Measurements from ENCODE around the gene MX2.

DNA sequence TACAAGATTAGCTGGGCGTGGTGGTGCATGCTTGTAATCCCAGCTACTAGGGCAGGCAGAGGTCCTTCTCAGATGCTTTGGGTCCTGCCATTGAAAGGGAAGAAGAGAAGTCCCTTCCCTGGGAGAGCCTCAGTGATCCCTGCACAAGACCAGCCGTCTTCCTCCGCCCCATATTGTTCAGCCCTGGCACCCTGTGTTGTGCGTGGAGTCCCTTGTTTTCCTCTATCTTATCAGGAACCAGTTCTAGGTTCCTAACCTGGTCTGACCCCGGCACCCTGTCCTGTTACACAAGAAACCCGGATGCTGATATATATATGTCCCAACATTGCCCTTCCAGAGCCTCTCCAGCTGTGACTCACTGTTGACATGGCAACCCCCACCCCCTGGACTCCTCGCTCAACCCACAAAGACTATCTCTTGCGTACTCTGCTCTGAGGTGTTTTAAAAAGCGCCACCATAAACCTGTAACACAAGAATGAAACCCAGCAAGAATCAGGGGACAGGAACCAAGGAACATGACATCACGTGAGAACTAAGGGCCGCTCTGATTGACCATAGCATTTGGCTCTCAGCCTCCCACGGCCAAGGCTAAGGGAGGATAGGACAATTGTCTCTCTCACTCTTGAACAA, 4.8 kb downstream of the MX2 start:
- TF ChIP-seq, protein P1, sequence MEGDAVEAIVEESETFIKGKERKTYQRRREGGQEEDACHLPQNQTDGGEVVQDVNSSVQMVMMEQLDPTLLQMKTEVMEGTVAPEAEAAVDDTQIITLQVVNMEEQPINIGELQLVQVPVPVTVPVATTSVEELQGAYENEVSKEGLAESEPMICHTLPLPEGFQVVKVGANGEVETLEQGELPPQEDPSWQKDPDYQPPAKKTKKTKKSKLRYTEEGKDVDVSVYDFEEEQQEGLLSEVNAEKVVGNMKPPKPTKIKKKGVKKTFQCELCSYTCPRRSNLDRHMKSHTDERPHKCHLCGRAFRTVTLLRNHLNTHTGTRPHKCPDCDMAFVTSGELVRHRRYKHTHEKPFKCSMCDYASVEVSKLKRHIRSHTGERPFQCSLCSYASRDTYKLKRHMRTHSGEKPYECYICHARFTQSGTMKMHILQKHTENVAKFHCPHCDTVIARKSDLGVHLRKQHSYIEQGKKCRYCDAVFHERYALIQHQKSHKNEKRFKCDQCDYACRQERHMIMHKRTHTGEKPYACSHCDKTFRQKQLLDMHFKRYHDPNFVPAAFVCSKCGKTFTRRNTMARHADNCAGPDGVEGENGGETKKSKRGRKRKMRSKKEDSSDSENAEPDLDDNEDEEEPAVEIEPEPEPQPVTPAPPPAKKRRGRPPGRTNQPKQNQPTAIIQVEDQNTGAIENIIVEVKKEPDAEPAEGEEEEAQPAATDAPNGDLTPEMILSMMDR (conservative IDR thresholded peaks at IDR 0.05; ENCODE audit: low read length), result no peak
- TF ChIP-seq EZH2phosphoT487 (IDR thresholded peaks at IDR 0.05; ENCODE audit: borderline replicate concordance, low read depth, low read length), result no peak
